Mesothelial cell of epicardium (in vitro differentiated cells): ENCODE measurements around the gene BET1L. TPM values are rescaled to one million over a fixed set of nuclear protein-coding genes. Genes with fewer than 3 reads are reported as not detected.

Experiments used
- DNase-seq, 2 experiments: peaks; one replicate each; pipeline ENCODE4 v3.0.0; 2021; ENCODE audit warnings: low spot score in 2 of 2; ENCODE audit not compliant: unreplicated experiment in 2 of 2
- H3K27ac Mint-ChIP-seq: 2 replicates; pipeline ENCODE4 v1.8.0; 2021; ENCODE audit warnings: mixed read lengths
- H3K27me3 Mint-ChIP-seq: 2 replicates; pipeline ENCODE4 v1.8.0; 2021; ENCODE audit warnings: low read depth, mixed read lengths
- H3K36me3 Mint-ChIP-seq: 2 replicates; pipeline ENCODE4 v1.8.0; 2021; ENCODE audit warnings: mixed read lengths
- H3K4me1 Mint-ChIP-seq: 2 replicates; pipeline ENCODE4 v1.8.0; 2021; ENCODE audit warnings: mixed read lengths
- H3K4me3 Mint-ChIP-seq: 2 replicates; pipeline ENCODE4 v1.8.0; 2021; ENCODE audit warnings: mild to moderate bottlenecking, moderate library complexity, mixed read lengths
- H3K9me3 Mint-ChIP-seq: 2 replicates; pipeline ENCODE4 v1.8.0; 2021; ENCODE audit warnings: mixed read lengths
- CTCF ChIP-seq: fragments of 200-600 bp; sonication (generic); IDR thresholded peaks from one replicate; pipeline ENCODE4 v1.5.0; 2021; ENCODE audit warnings: antibody characterized with exemption; ENCODE audit not compliant: unreplicated experiment
- total RNA-seq: library from RNA; stranded (reverse); gene quantifications from 3 replicates; pipeline ENCODE4 v1.2.1, GENCODE V29; 2021

The BET1L gene
- total RNA-seq, 1 donor from 2014 or later = 68.2 TPM

GRCh38 chr11:204587-205109 is 2.6 kb downstream of the BET1L start:
- Mint-ChIP-seq H3K4me1 (peaks cover 16% of the 10 kb centered on the region), H3K27ac (no peak overlapping the region), H3K27me3 (no peaks in the 10 kb centered on the region), H3K4me3 (no peak overlapping the region), H3K9me3 (no peaks in the 10 kb centered on the region), H3K36me3 (peaks cover 7% of the 10 kb centered on the region)
- peak in 1 of 2 experiments; percentile 26 for DNase-seq
- TF ChIP-seq CTCF = no peak

GRCh38 chr11:203945-204586 is 3.1 kb downstream of the BET1L start:
- no peaks in the 10 kb centered on the region for H3K9me3 Mint-ChIP-seq
- peaks cover 6% of the 10 kb centered on the region for H3K36me3 Mint-ChIP-seq
- H3K4me1 Mint-ChIP-seq = peaks cover 12% of the 10 kb centered on the region
- H3K27me3 Mint-ChIP-seq = no peaks in the 10 kb centered on the region
- peak in 1 of 2 experiments; percentile 36 for DNase-seq
- H3K4me3 Mint-ChIP-seq = no peak overlapping the region
- no peak for TF ChIP-seq CTCF
- H3K27ac Mint-ChIP-seq = no peak overlapping the region

GRCh38 chr11:203056-203944 is 3.9 kb downstream of the BET1L start:
- Mint-ChIP-seq H3K4me1 (peaks cover 11% of the 10 kb centered on the region), H3K36me3 (peaks cover 6% of the 10 kb centered on the region), H3K27me3 (no peaks in the 10 kb centered on the region), H3K4me3 (no peak overlapping the region), H3K9me3 (no peaks in the 10 kb centered on the region), H3K27ac (no peak overlapping the region)
- TF ChIP-seq CTCF = no peak
- DNase-seq = no peak

- no peaks in the 10 kb centered on the region for H3K9me3 Mint-ChIP-seq
- peaks cover 10% of the 10 kb centered on the region for H3K4me1 Mint-ChIP-seq
- H3K36me3 Mint-ChIP-seq = peaks cover 6% of the 10 kb centered on the region
- H3K27me3 Mint-ChIP-seq = no peaks in the 10 kb centered on the region
- H3K4me3 Mint-ChIP-seq = no peak overlapping the region
- peak overlapping the region; percentile 4 for H3K27ac Mint-ChIP-seq
- no peak for TF ChIP-seq CTCF
- DNase-seq = no peak
Measured at GRCh38 chr11:202490-202889, 4.7 kb downstream of the BET1L start.

- no peak for TF ChIP-seq CTCF
- no peak overlapping the region for H3K4me3 Mint-ChIP-seq
- H3K27ac Mint-ChIP-seq = peak overlapping the region; percentile 4
Measured at GRCh38 chr11:201966-202365, 5.2 kb downstream of the BET1L start.

More at GRCh38 chr11:201966-202365, 5.2 kb downstream of the BET1L start:
- no peaks in the 10 kb centered on the region for H3K27me3 Mint-ChIP-seq
- peaks cover 6% of the 10 kb centered on the region for H3K36me3 Mint-ChIP-seq
- H3K9me3 Mint-ChIP-seq = no peaks in the 10 kb centered on the region
- DNase-seq = no peak
- peaks cover 10% of the 10 kb centered on the region for H3K4me1 Mint-ChIP-seq
